ENCODE measurements around the gene C1orf198.

C1orf198 gene

DNA sequence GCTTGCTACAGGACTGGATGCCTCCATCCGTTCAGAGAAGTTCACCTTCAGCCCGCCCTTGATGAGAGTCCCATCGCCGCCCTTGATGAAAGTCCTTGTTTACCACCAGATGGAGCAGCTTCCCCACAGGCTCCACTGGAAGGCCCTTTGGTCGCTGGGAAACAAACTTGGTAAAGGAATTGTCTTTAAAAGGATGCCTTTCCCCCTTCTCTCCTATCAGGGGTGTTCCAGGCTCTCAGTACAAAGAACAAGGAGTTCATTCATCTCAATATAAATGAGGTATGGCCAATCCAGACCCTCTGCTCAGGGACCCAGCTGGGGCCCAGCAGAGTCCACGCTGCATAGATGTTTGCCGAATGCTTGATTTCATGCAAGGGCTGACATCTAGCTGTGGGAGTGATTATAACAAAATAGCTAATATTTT lies 70.4 kb downstream of the C1orf198 start:
- peak; percentile 73 for DNase-seq (ENCODE audit: low read depth)
- no peak overlapping the region for H3K4me3 ChIP-seq (ENCODE audit: control insufficient read depth, low read depth, low read length)
- TF ChIP-seq, protein P1, sequence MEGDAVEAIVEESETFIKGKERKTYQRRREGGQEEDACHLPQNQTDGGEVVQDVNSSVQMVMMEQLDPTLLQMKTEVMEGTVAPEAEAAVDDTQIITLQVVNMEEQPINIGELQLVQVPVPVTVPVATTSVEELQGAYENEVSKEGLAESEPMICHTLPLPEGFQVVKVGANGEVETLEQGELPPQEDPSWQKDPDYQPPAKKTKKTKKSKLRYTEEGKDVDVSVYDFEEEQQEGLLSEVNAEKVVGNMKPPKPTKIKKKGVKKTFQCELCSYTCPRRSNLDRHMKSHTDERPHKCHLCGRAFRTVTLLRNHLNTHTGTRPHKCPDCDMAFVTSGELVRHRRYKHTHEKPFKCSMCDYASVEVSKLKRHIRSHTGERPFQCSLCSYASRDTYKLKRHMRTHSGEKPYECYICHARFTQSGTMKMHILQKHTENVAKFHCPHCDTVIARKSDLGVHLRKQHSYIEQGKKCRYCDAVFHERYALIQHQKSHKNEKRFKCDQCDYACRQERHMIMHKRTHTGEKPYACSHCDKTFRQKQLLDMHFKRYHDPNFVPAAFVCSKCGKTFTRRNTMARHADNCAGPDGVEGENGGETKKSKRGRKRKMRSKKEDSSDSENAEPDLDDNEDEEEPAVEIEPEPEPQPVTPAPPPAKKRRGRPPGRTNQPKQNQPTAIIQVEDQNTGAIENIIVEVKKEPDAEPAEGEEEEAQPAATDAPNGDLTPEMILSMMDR (conservative IDR thresholded peaks at IDR 0.05; ENCODE audit: control insufficient read depth, insufficient read depth, low read depth, low read length), result peak; percentile 91

DNA sequence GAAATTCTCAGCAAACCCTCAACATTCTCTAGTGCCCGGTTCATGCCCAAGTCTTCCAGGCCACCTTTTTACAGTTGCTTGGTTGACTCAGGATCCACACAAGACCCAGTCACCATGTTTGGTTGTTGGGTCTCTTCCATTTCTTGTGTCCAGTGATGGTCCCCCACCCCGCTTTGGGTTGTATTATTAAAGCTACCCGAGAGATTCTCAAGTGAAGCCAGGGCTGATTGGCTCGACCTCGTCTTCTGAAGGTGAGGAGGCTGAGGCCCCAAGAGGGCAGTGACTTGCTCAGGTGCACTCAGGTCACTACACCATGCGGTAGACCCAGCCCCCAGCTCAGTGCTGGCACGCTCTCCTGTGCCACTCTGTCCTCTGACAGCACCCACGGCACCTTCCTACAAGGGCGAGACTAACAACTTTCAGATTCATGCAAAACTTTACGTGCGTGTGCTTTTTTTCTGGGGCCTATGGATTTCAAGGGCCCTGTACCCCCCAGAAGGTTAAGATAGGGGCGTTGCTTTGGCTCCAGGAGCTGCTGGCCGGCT lies 70.9 kb downstream of the C1orf198 start:
- no peak for DNase-seq (ENCODE audit: low read depth)
- TF ChIP-seq, protein P1 (conservative IDR thresholded peaks at IDR 0.05; ENCODE audit: control insufficient read depth, insufficient read depth, low read depth, low read length), result no peak
- no peak overlapping the region for H3K4me3 ChIP-seq (ENCODE audit: control insufficient read depth, low read depth, low read length)

DNA sequence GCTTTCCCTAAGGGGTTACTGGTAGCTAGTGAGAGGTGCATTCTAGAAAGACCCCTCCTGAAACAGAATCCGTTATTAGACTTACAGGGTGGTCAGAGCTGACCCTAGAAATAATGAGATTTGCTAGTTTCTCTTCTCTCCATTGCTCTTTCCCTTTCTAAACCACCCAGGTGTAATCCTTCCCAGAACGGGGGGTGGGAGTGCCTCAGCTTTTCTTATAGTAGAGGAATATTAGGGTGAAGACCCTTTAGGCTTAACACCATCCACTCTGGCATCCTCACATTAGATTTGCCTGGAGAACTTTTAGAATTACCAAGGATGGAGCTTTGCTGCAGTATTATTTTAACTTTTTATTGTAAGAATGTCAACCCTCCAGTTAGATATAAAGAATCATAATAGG lies 71.7 kb downstream of the C1orf198 start:
- no peak overlapping the region for H3K4me3 ChIP-seq (ENCODE audit: control insufficient read depth, low read depth, low read length)
- no peak for DNase-seq (ENCODE audit: low read depth)
- TF ChIP-seq, protein P1 (conservative IDR thresholded peaks at IDR 0.05; ENCODE audit: control insufficient read depth, insufficient read depth, low read depth, low read length), result no peak

GRCh38 chr1:230794871-230795605 lies 73.3 kb downstream of the C1orf198 start:
- no peak overlapping the region for H3K4me3 ChIP-seq (ENCODE audit: control insufficient read depth, low read depth, low read length)
- no peak for DNase-seq (ENCODE audit: low read depth)
- TF ChIP-seq, protein P1 (conservative IDR thresholded peaks at IDR 0.05; ENCODE audit: control insufficient read depth, insufficient read depth, low read depth, low read length), result no peak

- DNase-seq (ENCODE audit: low read depth), result no peak
- no peak overlapping the region for H3K4me3 ChIP-seq (ENCODE audit: control insufficient read depth, low read depth, low read length)
- TF ChIP-seq, protein P1 (conservative IDR thresholded peaks at IDR 0.05; ENCODE audit: control insufficient read depth, insufficient read depth, low read depth, low read length), result no peak
Observed at GRCh38 chr1:230794431-230794830, 73.9 kb downstream of the C1orf198 start.

GRCh38 chr1:230793463-230793745 lies 74.9 kb downstream of the C1orf198 start:
- TF ChIP-seq, protein P1 (conservative IDR thresholded peaks at IDR 0.05; ENCODE audit: control insufficient read depth, insufficient read depth, low read depth, low read length), result no peak
- DNase-seq (ENCODE audit: low read depth), result no peak
- H3K4me3 ChIP-seq (ENCODE audit: control insufficient read depth, low read depth, low read length), result no peak overlapping the region
